ENCODE data around the gene NISCH.

The NISCH gene

GRCh38 chr3:52514576-52514975 lies 59.2 kb downstream of the NISCH start:
- Histone ChIP-seq H3K9ac (ENCODE audit: low read length) (no peak overlapping the region), H3K4me3 (ENCODE audit: insufficient read depth, low read length, poor library complexity, severe bottlenecking) (no peak overlapping the region), H3K9me2 (replicated peaks; ENCODE audit: insufficient read depth, low read length) (no peaks in the 10 kb centered on the region), H3K79me2 (ENCODE audit: insufficient read depth, low read length) (no peaks in the 10 kb centered on the region), H4K20me1 (ENCODE audit: low read depth, low read length) (no peaks in the 10 kb centered on the region), H3K4me2 (ENCODE audit: low read depth, low read length, poor library complexity, severe bottlenecking) (no peak overlapping the region), H3K27me3 (ENCODE audit: low read length) (no peaks in the 10 kb centered on the region), H3K36me3 (ENCODE audit: low read length) (no peaks in the 10 kb centered on the region), H3F3A (ENCODE audit: insufficient read depth) (no peaks in the 10 kb centered on the region), H3K9me3 (ENCODE audit: insufficient read depth, low read length) (no peaks in the 10 kb centered on the region), H3K27ac (ENCODE audit: low read depth, low read length) (no peak overlapping the region), H2AFZ (ENCODE audit: low read depth, low read length, severe bottlenecking) (no peak overlapping the region)
- no peak for TF ChIP-seq EZH2phosphoT487 (conservative IDR thresholded peaks at IDR 0.05; ENCODE audit: low read length)
- no peak for TF ChIP-seq CTCF (IDR thresholded peaks at IDR 0.05; ENCODE audit: insufficient read depth, low read length, poor library complexity, severe bottlenecking)

DNA sequence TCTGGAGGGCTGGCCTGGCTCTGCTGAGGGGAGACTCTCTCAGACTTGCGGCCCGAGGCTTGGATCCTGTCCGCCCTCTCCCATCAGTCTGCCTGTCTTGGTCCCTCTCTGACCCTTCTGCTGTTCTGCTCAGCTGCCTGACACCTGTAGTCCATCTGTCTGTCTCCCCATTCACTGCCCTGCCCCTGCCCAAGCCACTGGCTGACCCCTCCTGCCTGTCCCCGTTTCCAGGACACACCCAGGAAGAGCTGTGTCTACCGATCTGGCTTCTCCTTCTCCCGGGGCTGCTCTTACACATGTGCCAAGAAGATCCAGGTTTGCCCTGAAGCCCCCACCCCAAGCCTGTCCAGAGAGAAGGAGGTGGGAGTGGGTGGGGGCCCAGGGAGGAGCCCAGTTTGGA lies 59.8 kb downstream of the NISCH start:
- Histone ChIP-seq H3K4me3 (ENCODE audit: insufficient read depth, low read length, poor library complexity, severe bottlenecking) (no peak overlapping the region), H3F3A (ENCODE audit: insufficient read depth) (no peaks in the 10 kb centered on the region), H3K27ac (ENCODE audit: low read depth, low read length) (no peak overlapping the region), H3K9me3 (ENCODE audit: insufficient read depth, low read length) (no peaks in the 10 kb centered on the region), H3K9ac (ENCODE audit: low read length) (no peak overlapping the region), H3K4me2 (ENCODE audit: low read depth, low read length, poor library complexity, severe bottlenecking) (no peak overlapping the region), H4K20me1 (ENCODE audit: low read depth, low read length) (no peaks in the 10 kb centered on the region), H3K79me2 (ENCODE audit: insufficient read depth, low read length) (no peaks in the 10 kb centered on the region), H3K9me2 (replicated peaks; ENCODE audit: insufficient read depth, low read length) (no peaks in the 10 kb centered on the region), H2AFZ (ENCODE audit: low read depth, low read length, severe bottlenecking) (no peak overlapping the region), H3K36me3 (ENCODE audit: low read length) (no peaks in the 10 kb centered on the region), H3K27me3 (ENCODE audit: low read length) (no peaks in the 10 kb centered on the region)
- TF ChIP-seq CTCF (IDR thresholded peaks at IDR 0.05; ENCODE audit: insufficient read depth, low read length, poor library complexity, severe bottlenecking) (no peak), EZH2phosphoT487 (conservative IDR thresholded peaks at IDR 0.05; ENCODE audit: low read length) (no peak)

DNA sequence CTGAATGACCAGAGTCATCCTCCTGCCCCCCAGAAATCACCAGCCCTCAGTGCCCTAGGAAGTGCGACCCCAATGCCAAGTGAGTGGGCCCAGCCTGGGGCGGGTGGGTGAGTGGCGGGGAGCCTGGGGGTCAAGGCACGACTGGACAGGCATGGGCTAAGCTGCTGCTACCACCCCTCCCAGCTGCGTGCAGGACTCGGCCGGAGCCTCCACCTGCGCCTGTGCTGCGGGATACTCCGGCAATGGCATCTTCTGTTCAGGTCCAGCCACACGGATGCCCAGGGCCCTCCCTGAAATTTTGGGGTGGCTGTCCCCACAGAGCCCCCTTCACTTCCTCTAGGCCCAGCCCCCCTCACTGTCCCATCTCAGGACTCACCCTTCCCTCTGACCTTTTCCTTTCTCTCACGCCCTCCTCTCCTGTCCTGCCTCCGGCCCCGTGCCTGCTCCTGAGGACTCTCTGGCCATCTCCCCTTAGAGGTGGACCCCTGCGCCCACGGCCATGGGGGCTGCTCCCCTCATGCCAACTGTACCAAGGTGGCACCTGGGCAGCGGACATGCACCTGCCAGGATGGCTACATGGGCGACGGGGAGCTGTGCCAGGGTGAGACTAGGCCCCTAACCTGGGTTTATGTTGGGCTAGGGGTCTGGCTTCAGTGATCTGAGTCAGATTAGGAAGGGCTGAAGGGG lies 61.2 kb downstream of the NISCH start:
- Histone ChIP-seq H3K79me2 (ENCODE audit: insufficient read depth, low read length) (no peaks in the 10 kb centered on the region), H3K27me3 (ENCODE audit: low read length) (no peaks in the 10 kb centered on the region), H3K9me2 (replicated peaks; ENCODE audit: insufficient read depth, low read length) (no peaks in the 10 kb centered on the region), H3K4me3 (ENCODE audit: insufficient read depth, low read length, poor library complexity, severe bottlenecking) (no peak overlapping the region), H3K9ac (ENCODE audit: low read length) (no peak overlapping the region), H2AFZ (ENCODE audit: low read depth, low read length, severe bottlenecking) (no peak overlapping the region), H4K20me1 (ENCODE audit: low read depth, low read length) (no peaks in the 10 kb centered on the region), H3K9me3 (ENCODE audit: insufficient read depth, low read length) (no peaks in the 10 kb centered on the region), H3K4me2 (ENCODE audit: low read depth, low read length, poor library complexity, severe bottlenecking) (no peak overlapping the region), H3K36me3 (ENCODE audit: low read length) (no peaks in the 10 kb centered on the region), H3K27ac (ENCODE audit: low read depth, low read length) (no peak overlapping the region), H3F3A (ENCODE audit: insufficient read depth) (no peaks in the 10 kb centered on the region)
- TF ChIP-seq EZH2phosphoT487 (conservative IDR thresholded peaks at IDR 0.05; ENCODE audit: low read length) (no peak), CTCF (IDR thresholded peaks at IDR 0.05; ENCODE audit: insufficient read depth, low read length, poor library complexity, severe bottlenecking) (no peak)

Measured in SU-DHL-6 (cell line).